ENCODE measurements around the gene PIK3CD.

DNA sequence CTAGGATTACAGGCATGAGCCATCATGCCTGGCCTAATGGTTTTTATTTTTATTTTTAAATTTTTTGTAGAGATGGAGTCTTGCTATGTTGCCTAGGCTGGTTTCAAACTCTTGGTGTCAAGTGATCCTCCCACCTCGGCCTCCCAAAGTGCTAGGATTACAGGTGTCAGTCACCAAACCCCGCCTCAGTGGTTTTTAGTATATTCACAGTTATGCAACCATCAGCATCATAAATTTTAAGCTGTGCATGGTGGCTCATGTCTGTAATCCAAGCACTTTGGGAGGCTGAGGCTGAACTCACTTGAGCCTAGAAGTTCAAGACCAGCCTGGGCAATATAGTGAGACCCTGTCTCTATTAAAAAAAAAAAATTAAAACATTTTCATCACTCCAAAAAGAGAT, 28.6 kb downstream of the PIK3CD start:
- TF ChIP-seq EZH2phosphoT487 (IDR thresholded peaks at IDR 0.05; ENCODE audit: borderline replicate concordance, low read length) (no peak), CTCF (conservative IDR thresholded peaks at IDR 0.05; ENCODE audit: low read depth, low read length) (no peak), EZH2 (IDR thresholded peaks at IDR 0.05; ENCODE audit: low read length, unreplicated experiment) (no peak)
